ENCODE measurements around the gene BTNL9.

- no peak for TF ChIP-seq CTCF (IDR thresholded peaks at IDR 0.05)
- no peak for TF ChIP-seq POLR2A (IDR thresholded peaks at IDR 0.05)
Measured at GRCh38 chr5:181042036-181042713, 2.1 kb downstream of the BTNL9 start.

Measured in heart left ventricle (tissue), 13 donors.